ENCODE measurements around the gene POLDIP3.
"Not testable (repeated sequence)": the region's sequence is repeated elsewhere in the genome, so short reads cannot be mapped to it uniquely, and the experiment has no call there.

POLDIP3 gene

GRCh38 chr22:42553475-42554361 lies 61.0 kb downstream of the POLDIP3 start, which contains the start of gene SERHL2:
Gene SERHL2 (plus strand): TSS chr22:42553956. CDS start chr22:42554021, 65 bp downstream.
- DNase-seq = peak; percentile 85

- DNase-seq = not testable (repeated sequence)
Observed at GRCh38 chr22:42552294-42552647, 62.4 kb downstream of the POLDIP3 start.

GRCh38 chr22:42549331-42550060 lies 65.2 kb downstream of the POLDIP3 start:
- DNase-seq = no peak

- DNase-seq = no peak
Observed at GRCh38 chr22:42548597-42549330, 65.9 kb downstream of the POLDIP3 start.

GRCh38 chr22:42548126-42548525 lies 66.6 kb downstream of the POLDIP3 start:
- not testable (repeated sequence) for DNase-seq

- DNase-seq = no peak
Observed at GRCh38 chr22:42547562-42547961, 67.1 kb downstream of the POLDIP3 start.

- DNase-seq = no peak
Observed at GRCh38 chr22:42544686-42545085, 70.0 kb downstream of the POLDIP3 start.

GRCh38 chr22:42539236-42539771 lies 75.4 kb downstream of the POLDIP3 start:
- DNase-seq = not testable (repeated sequence)

GRCh38 chr22:42537199-42537831 lies 77.4 kb downstream of the POLDIP3 start:
- DNase-seq = not testable (repeated sequence)

- not testable (repeated sequence) for DNase-seq
Observed at GRCh38 chr22:42536634-42537033, 78.0 kb downstream of the POLDIP3 start.

- no peak for DNase-seq
Observed at GRCh38 chr22:42536166-42536565, 78.5 kb downstream of the POLDIP3 start.

- DNase-seq = not testable (repeated sequence)
Observed at GRCh38 chr22:42535082-42535731, 79.5 kb downstream of the POLDIP3 start.
